Measurements from ENCODE around the gene BRIP1. TPM values are rescaled to one million over a fixed set of nuclear protein-coding genes. Genes with fewer than 3 reads are reported as not detected.
"Not testable (repeated sequence)": the region's sequence is repeated elsewhere in the genome, so short reads cannot be mapped to it uniquely, and the experiment has no call there.

The BRIP1 gene
- total RNA-seq, 1 donor from 2014 or later: 5.2 TPM

GRCh38 chr17:61726977-61727376 lies 136.4 kb downstream of the BRIP1 start:
- no peaks in the 10 kb centered on the region for H3K36me3 ChIP-seq (ENCODE audit: control insufficient read depth, insufficient read depth, low read length)

GRCh38 chr17:61724777-61725176 lies 138.6 kb downstream of the BRIP1 start:
- Histone ChIP-seq H3K27me3 (ENCODE audit: control insufficient read depth, insufficient read depth, low read length) (no peaks in the 10 kb centered on the region), H3K4me3 (ENCODE audit: low read depth, low read length) (no peak overlapping the region), H3K36me3 (ENCODE audit: control insufficient read depth, insufficient read depth, low read length) (no peaks in the 10 kb centered on the region)
- no peak for DNase-seq (ENCODE audit: low read depth)
- TF ChIP-seq CTCF (IDR thresholded peaks at IDR 0.05; ENCODE audit: insufficient read depth, low read length, poor library complexity, severe bottlenecking): no peak

More at GRCh38 chr17:61726977-61727376, 136.4 kb downstream of the BRIP1 start:
- Histone ChIP-seq H3K27me3 (ENCODE audit: control insufficient read depth, insufficient read depth, low read length) (no peaks in the 10 kb centered on the region), H3K4me3 (ENCODE audit: low read depth, low read length) (no peak overlapping the region)
- no peak for TF ChIP-seq CTCF (IDR thresholded peaks at IDR 0.05; ENCODE audit: insufficient read depth, low read length, poor library complexity, severe bottlenecking)
- no peak for DNase-seq (ENCODE audit: low read depth)

GRCh38 chr17:61723914-61724313 lies 139.4 kb downstream of the BRIP1 start:
- TF ChIP-seq CTCF (IDR thresholded peaks at IDR 0.05; ENCODE audit: insufficient read depth, low read length, poor library complexity, severe bottlenecking): no peak
- Histone ChIP-seq H3K36me3 (ENCODE audit: control insufficient read depth, insufficient read depth, low read length) (no peaks in the 10 kb centered on the region), H3K27me3 (ENCODE audit: control insufficient read depth, insufficient read depth, low read length) (no peaks in the 10 kb centered on the region), H3K4me3 (ENCODE audit: low read depth, low read length) (no peak overlapping the region)
- no peak for DNase-seq (ENCODE audit: low read depth)

- TF ChIP-seq CTCF (IDR thresholded peaks at IDR 0.05; ENCODE audit: insufficient read depth, low read length, poor library complexity, severe bottlenecking): no peak
- Histone ChIP-seq H3K4me3 (ENCODE audit: low read depth, low read length) (no peak overlapping the region), H3K27me3 (ENCODE audit: control insufficient read depth, insufficient read depth, low read length) (no peaks in the 10 kb centered on the region), H3K36me3 (ENCODE audit: control insufficient read depth, insufficient read depth, low read length) (no peaks in the 10 kb centered on the region)
- DNase-seq (ENCODE audit: low read depth): no peak
Measured at GRCh38 chr17:61723183-61723582, 140.1 kb downstream of the BRIP1 start.

- Histone ChIP-seq H3K27me3 (ENCODE audit: control insufficient read depth, insufficient read depth, low read length) (no peaks in the 10 kb centered on the region), H3K36me3 (ENCODE audit: control insufficient read depth, insufficient read depth, low read length) (no peaks in the 10 kb centered on the region), H3K4me3 (ENCODE audit: low read depth, low read length) (no peak overlapping the region)
- DNase-seq (ENCODE audit: low read depth): no peak
- TF ChIP-seq CTCF (IDR thresholded peaks at IDR 0.05; ENCODE audit: insufficient read depth, low read length, poor library complexity, severe bottlenecking): no peak
Measured at GRCh38 chr17:61722398-61722797, 140.9 kb downstream of the BRIP1 start.

- Histone ChIP-seq H3K4me3 (ENCODE audit: low read depth, low read length) (no peak overlapping the region), H3K36me3 (ENCODE audit: control insufficient read depth, insufficient read depth, low read length) (no peaks in the 10 kb centered on the region), H3K27me3 (ENCODE audit: control insufficient read depth, insufficient read depth, low read length) (no peaks in the 10 kb centered on the region)
- TF ChIP-seq CTCF (IDR thresholded peaks at IDR 0.05; ENCODE audit: insufficient read depth, low read length, poor library complexity, severe bottlenecking): no peak
- DNase-seq (ENCODE audit: low read depth): no peak
Measured at GRCh38 chr17:61720016-61720795, 143.1 kb downstream of the BRIP1 start.

- DNase-seq (ENCODE audit: low read depth); H3K4me3 ChIP-seq (ENCODE audit: low read depth, low read length); H3K36me3 ChIP-seq (ENCODE audit: control insufficient read depth, insufficient read depth, low read length); H3K27me3 ChIP-seq (ENCODE audit: control insufficient read depth, insufficient read depth, low read length): not testable (repeated sequence)
Measured at GRCh38 chr17:61719220-61719619, 144.1 kb downstream of the BRIP1 start.
